ENCODE results near the gene RORC. TPM values are rescaled to one million over a fixed set of nuclear protein-coding genes. Genes with fewer than 3 reads are reported as not detected.

Gene RORC
- total RNA-seq, 6 experiments from 2014 or later = not detected

DNA sequence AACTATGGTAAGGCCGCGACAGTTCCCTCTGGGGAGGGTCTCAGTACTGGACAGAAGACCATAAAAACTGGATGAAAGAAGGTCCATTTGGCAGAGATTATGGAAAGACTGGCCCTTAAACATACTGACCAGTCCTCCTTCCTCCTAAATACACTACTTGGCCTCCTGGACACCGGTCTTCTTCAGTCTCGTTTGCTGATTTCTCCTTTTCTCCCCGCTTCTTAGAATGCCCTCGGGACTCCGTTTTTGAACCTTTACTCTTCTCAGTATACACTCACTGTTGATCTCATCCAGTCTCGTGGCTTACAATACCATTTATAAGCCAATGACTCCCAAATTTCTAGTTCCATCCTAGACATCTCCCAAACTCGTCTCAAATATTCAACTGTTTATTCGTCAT, 67.6 kb downstream of the RORC start:
- H3K36me3 Mint-ChIP-seq (ENCODE audit: low read depth) = peaks cover 23% of the 10 kb centered on the region
- peak overlapping the region; percentile 98 for H3K27ac Mint-ChIP-seq
- H3K4me1 Mint-ChIP-seq (ENCODE audit: low read depth) = peaks cover 45% of the 10 kb centered on the region
- 0 out of 2 replicates have a peak, but pooled peaks cover 2% of the 10 kb centered on the region for H3K27me3 Mint-ChIP-seq (ENCODE audit: insufficient read depth)
- TF ChIP-seq, protein P1, sequence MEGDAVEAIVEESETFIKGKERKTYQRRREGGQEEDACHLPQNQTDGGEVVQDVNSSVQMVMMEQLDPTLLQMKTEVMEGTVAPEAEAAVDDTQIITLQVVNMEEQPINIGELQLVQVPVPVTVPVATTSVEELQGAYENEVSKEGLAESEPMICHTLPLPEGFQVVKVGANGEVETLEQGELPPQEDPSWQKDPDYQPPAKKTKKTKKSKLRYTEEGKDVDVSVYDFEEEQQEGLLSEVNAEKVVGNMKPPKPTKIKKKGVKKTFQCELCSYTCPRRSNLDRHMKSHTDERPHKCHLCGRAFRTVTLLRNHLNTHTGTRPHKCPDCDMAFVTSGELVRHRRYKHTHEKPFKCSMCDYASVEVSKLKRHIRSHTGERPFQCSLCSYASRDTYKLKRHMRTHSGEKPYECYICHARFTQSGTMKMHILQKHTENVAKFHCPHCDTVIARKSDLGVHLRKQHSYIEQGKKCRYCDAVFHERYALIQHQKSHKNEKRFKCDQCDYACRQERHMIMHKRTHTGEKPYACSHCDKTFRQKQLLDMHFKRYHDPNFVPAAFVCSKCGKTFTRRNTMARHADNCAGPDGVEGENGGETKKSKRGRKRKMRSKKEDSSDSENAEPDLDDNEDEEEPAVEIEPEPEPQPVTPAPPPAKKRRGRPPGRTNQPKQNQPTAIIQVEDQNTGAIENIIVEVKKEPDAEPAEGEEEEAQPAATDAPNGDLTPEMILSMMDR (IDR thresholded peaks at IDR 0.05) = no peak
- H3K9me3 Mint-ChIP-seq = no peaks in the 10 kb centered on the region
- H3K4me3 Mint-ChIP-seq = peak overlapping the region; percentile 94
- no peak for DNase-seq

DNA sequence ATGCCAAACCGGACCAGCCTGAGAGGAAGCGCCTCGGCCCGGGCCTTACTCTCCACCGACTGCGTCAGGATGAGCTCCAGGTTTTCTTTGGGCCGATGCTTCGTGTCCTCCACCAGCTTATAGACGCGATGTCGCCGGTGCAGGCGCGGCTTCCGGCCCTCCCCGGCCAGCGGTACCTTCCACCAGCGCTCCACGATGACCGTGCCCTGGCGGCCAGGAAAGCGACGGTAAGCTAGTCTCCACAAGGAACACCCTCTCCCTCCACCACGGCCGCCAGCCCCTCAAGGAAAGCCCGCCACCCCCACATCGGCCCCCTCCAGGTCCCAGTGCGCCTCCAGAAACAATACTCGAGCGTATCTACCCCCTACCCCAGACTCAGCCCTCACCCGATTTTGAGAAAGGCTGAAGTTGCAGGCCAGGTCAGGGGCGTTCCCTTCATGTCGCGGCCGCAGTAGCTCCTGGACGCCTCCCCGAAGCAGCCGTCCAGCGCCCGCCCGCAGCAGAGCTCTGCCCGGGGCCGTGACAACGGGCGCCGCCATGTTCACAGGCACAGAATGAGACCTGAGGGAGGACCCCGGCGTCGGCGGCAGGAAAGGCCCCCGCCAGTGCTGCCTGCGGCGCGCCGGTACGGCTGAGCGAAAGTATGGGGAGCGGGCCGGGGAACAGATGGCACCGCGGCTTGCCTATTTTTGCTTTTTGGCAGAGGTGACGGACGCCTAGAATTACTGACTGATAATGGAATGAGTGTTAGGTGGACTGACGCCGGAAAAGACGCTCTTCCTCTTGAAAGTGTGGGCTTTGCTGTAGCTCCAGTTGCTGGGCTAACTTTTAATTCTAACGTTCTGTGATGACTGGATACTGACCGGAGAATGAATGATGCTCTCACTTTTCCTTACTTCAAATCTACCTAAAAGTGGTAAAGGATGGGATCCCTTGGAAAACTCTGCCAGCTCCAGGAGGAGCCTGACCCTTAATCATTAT, 68.4 kb downstream of the RORC start, which contains the start of gene MRPL9:
MRPL9 (minus strand) TSS at position 556 of the 981 bp plus-strand sequence; CDS start at position 539, 17 bp downstream.
- TF ChIP-seq, protein P1 (IDR thresholded peaks at IDR 0.05) = 0 out of 2 replicates have a peak, but pooled peaks have one; percentile 16
- peak; percentile 74 for DNase-seq
- peak within 1 kb of the TSS; percentile 98 for H3K27ac Mint-ChIP-seq
- H3K9me3 Mint-ChIP-seq = no peaks in the 10 kb centered on the region
- 0 out of 2 replicates have a peak, but pooled peaks cover 2% of the 10 kb centered on the region for H3K27me3 Mint-ChIP-seq (ENCODE audit: insufficient read depth)
- peaks cover 45% of the 10 kb centered on the region for H3K4me1 Mint-ChIP-seq (ENCODE audit: low read depth)
- H3K4me3 Mint-ChIP-seq = peak within 1 kb of the TSS; percentile 94
- H3K36me3 Mint-ChIP-seq (ENCODE audit: low read depth) = peaks cover 25% of the 10 kb centered on the region

DNA sequence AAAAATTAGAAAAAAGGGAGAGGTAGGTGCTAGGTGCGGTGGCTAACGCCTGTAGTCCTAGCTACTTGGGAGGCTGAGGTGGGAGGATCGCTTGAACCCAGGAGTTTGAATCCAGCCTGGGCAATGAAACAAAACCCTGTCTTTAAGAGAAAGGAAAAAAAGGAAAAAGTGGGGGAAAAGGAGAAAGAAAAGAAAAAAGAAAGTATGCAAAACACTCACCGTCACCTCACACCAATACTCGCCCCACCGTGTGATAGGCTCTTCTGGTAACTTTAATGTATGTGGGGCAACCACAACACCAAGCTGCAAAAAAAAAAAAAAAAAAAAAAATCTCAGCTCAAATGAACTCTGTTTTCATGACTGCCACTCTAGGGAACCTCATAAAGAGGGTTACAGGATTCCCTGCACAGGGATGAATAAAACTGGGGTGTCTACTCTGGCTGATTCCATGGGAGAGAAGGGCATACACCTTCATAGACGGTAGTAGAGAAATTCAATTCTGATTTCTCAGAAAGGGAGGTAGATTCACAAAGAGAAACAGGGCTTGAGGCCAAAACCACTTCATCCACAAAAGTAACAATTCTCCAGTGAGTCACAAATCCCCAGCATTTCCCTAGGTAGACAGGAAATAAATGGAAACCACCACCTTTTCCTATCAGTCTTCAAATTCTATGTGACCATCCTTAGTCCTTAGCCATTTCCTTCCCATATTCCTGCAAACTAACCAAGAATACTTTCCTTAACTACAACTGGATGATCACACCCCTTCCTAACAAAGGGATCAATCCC, 70.8 kb downstream of the RORC start:
- no peak for DNase-seq
- H3K27me3 Mint-ChIP-seq (ENCODE audit: insufficient read depth) = no peaks in the 10 kb centered on the region

DNA sequence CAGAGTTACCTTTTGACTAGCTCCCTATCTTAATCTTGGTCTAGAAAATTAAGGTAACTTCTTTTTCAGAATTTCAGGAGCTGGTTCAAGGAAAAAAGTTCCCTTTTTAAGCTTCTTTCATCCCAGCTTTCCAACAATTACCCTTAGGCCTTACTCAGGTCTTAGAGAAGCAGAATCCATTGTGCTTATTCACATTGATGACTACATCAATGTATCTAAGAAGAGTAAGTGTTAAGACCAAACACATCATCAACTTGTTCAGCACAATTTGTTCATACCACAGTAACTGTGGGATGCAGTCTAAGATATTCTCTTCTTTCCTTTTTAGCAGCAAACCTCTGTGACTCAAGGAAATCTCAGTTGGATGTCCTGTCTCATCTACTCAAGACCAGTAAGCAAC, 72.4 kb downstream of the RORC start:
- no peaks in the 10 kb centered on the region for H3K9me3 Mint-ChIP-seq
- H3K27ac Mint-ChIP-seq = no peak overlapping the region
- no peaks in the 10 kb centered on the region for H3K27me3 Mint-ChIP-seq (ENCODE audit: insufficient read depth)
- H3K4me1 Mint-ChIP-seq (ENCODE audit: low read depth) = peaks cover 55% of the 10 kb centered on the region
- TF ChIP-seq, protein P1 (IDR thresholded peaks at IDR 0.05) = no peak
- DNase-seq = no peak
- peaks cover 27% of the 10 kb centered on the region for H3K36me3 Mint-ChIP-seq (ENCODE audit: low read depth)
- no peak overlapping the region for H3K4me3 Mint-ChIP-seq

More for the DNA sequence above, 70.8 kb downstream of the RORC start:
- Mint-ChIP-seq H3K36me3 (ENCODE audit: low read depth) (peaks cover 27% of the 10 kb centered on the region), H3K27ac (no peak overlapping the region), H3K4me3 (no peak overlapping the region), H3K9me3 (no peaks in the 10 kb centered on the region), H3K4me1 (ENCODE audit: low read depth) (peaks cover 59% of the 10 kb centered on the region)
- TF ChIP-seq, protein P1 (IDR thresholded peaks at IDR 0.05) = no peak

DNA sequence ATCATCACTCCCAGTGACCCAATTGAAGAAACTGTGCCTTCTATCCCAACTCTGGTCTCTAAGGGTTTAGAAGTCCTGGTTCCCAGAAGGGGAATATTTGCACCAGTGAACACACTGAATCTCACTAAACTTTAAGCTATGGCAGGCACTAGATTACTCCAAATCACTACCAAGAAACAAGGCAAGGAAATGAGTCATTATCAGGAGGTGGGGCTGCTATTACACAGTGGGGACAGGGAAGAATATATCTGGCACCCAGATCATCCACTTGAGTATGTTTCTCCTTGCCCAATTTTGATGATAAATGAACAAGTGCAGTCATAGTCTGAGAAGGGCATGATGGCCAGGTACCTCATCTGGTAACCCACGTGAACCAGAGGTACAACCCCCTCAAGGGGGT, 75.3 kb downstream of the RORC start:
- peaks cover 3% of the 10 kb centered on the region; the same call in 1 of the 2 replicates for H3K27me3 Mint-ChIP-seq (ENCODE audit: insufficient read depth)
- TF ChIP-seq, protein P1 (IDR thresholded peaks at IDR 0.05) = no peak
- H3K4me1 Mint-ChIP-seq (ENCODE audit: low read depth) = peaks cover 31% of the 10 kb centered on the region
- peak overlapping the region; percentile 12 for H3K27ac Mint-ChIP-seq
- no peak overlapping the region for H3K4me3 Mint-ChIP-seq
- H3K9me3 Mint-ChIP-seq = no peaks in the 10 kb centered on the region
- DNase-seq = peak; percentile 11
- H3K36me3 Mint-ChIP-seq (ENCODE audit: low read depth) = peaks cover 22% of the 10 kb centered on the region
